GM18873 (cell line): ENCODE results near the gene ACOX3.
"Not testable (repeated sequence)": the region's sequence is repeated elsewhere in the genome, so short reads cannot be mapped to it uniquely, and the experiment has no call there.

ENCODE experiments used
- ATAC-seq: cut with Tn5 transposase; IDR thresholded peaks from one replicate; pipeline ENCODE4 v1.9.1; 2021; ENCODE audit warnings: mild to moderate bottlenecking, moderate library complexity, moderate number of reproducible peaks; ENCODE audit not compliant: unreplicated experiment, low FRiP score

Gene ACOX3

GRCh38 chr4:8435656-8436121 is 4.8 kb downstream of the ACOX3 start:
- ATAC-seq = peak; percentile 60

GRCh38 chr4:8434251-8435073 is 6.1 kb downstream of the ACOX3 start:
- ATAC-seq = no peak

- ATAC-seq = no peak
Measured at GRCh38 chr4:8433136-8433535, 7.4 kb downstream of the ACOX3 start.

GRCh38 chr4:8431553-8431952 is 9.0 kb downstream of the ACOX3 start:
- ATAC-seq = no peak

GRCh38 chr4:8428288-8429097 is 12.0 kb downstream of the ACOX3 start:
- peak; percentile 84 for ATAC-seq

- ATAC-seq = peak; percentile 48
Measured at GRCh38 chr4:8427761-8428287, 12.7 kb downstream of the ACOX3 start.

GRCh38 chr4:8427262-8427661 is 13.3 kb downstream of the ACOX3 start:
- no peak for ATAC-seq

GRCh38 chr4:8422786-8423185 is 17.7 kb downstream of the ACOX3 start:
- no peak for ATAC-seq

GRCh38 chr4:8422327-8422726 is 18.2 kb downstream of the ACOX3 start:
- ATAC-seq = no peak

- ATAC-seq = not testable (repeated sequence)
Measured at GRCh38 chr4:8420151-8420550, 20.4 kb downstream of the ACOX3 start.

GRCh38 chr4:8419222-8420041 is 21.1 kb downstream of the ACOX3 start:
- no peak for ATAC-seq

GRCh38 chr4:8417071-8417614 is 23.4 kb downstream of the ACOX3 start:
- no peak for ATAC-seq

- ATAC-seq = no peak
Measured at GRCh38 chr4:8414377-8414776, 26.1 kb downstream of the ACOX3 start.

GRCh38 chr4:8412288-8412687 is 28.2 kb downstream of the ACOX3 start:
- ATAC-seq = no peak

GRCh38 chr4:8411351-8412180 is 29.0 kb downstream of the ACOX3 start:
- no peak for ATAC-seq

GRCh38 chr4:8410641-8411271 is 29.8 kb downstream of the ACOX3 start:
- ATAC-seq = no peak

- no peak for ATAC-seq
Measured at GRCh38 chr4:8410066-8410625, 30.4 kb downstream of the ACOX3 start.

- ATAC-seq = no peak
Measured at GRCh38 chr4:8409264-8410065, 31.1 kb downstream of the ACOX3 start.
